Measurements from ENCODE around the gene KRTAP17-1.
"Not testable (repeated sequence)": the region's sequence is repeated elsewhere in the genome, so short reads cannot be mapped to it uniquely, and the experiment has no call there.

Gene KRTAP17-1

GRCh38 chr17:41315204-41315794 is at the start of gene KRTAP17-1:
Gene KRTAP17-1, minus strand, starts transcription at chr17:41315710. Its CDS starts 60 bp downstream, at chr17:41315650.
- DNase-seq, result no peak

GRCh38 chr17:41363881-41364280 is 48.4 kb upstream of the KRTAP17-1 start:
- no peak for DNase-seq

- no peak for DNase-seq
Observed at GRCh38 chr17:41360296-41360995, 44.9 kb upstream of the KRTAP17-1 start.

- no peak for DNase-seq
Observed at GRCh38 chr17:41354536-41354935, 39.0 kb upstream of the KRTAP17-1 start.

GRCh38 chr17:41352597-41353366 is 37.3 kb upstream of the KRTAP17-1 start:
- DNase-seq, result no peak

- no peak for DNase-seq
Observed at GRCh38 chr17:41351177-41351576, 35.7 kb upstream of the KRTAP17-1 start.

GRCh38 chr17:41350381-41350878 is 34.9 kb upstream of the KRTAP17-1 start, which contains the start of gene KRT33A:
Gene KRT33A, minus strand, starts transcription at chr17:41350828. Its CDS starts 61 bp downstream, at chr17:41350767.
- not testable (repeated sequence) for DNase-seq

- no peak for DNase-seq
Observed at GRCh38 chr17:41347869-41348760, 32.6 kb upstream of the KRTAP17-1 start.

GRCh38 chr17:41346421-41346820 is 30.9 kb upstream of the KRTAP17-1 start:
- DNase-seq, result not testable (repeated sequence)

GRCh38 chr17:41345992-41346391 is 30.5 kb upstream of the KRTAP17-1 start:
- no peak for DNase-seq

- DNase-seq, result no peak
Observed at GRCh38 chr17:41343029-41343428, 27.5 kb upstream of the KRTAP17-1 start.

GRCh38 chr17:41340934-41341861 is 25.7 kb upstream of the KRTAP17-1 start:
- no peak for DNase-seq

GRCh38 chr17:41340494-41340893 is 25.0 kb upstream of the KRTAP17-1 start:
- DNase-seq, result no peak

GRCh38 chr17:41339571-41340172 is 24.2 kb upstream of the KRTAP17-1 start:
- DNase-seq, result no peak

- no peak for DNase-seq
Observed at GRCh38 chr17:41338961-41339485, 23.5 kb upstream of the KRTAP17-1 start.

- DNase-seq, result no peak
Observed at GRCh38 chr17:41335747-41336146, 20.2 kb upstream of the KRTAP17-1 start.

GRCh38 chr17:41334385-41335305 is 19.1 kb upstream of the KRTAP17-1 start:
- no peak for DNase-seq

- no peak for DNase-seq
Observed at GRCh38 chr17:41333836-41334235, 18.3 kb upstream of the KRTAP17-1 start.

GRCh38 chr17:41333098-41333497 is 17.6 kb upstream of the KRTAP17-1 start:
- no peak for DNase-seq
